Measurements from ENCODE around the gene PON1. TPM values are rescaled to one million over a fixed set of nuclear protein-coding genes. Genes with fewer than 3 reads are reported as not detected.

The PON1 gene
- total and polyA plus RNA-seq, 2 experiments from 2014 or later = 0.69 to 1.2 TPM

DNA sequence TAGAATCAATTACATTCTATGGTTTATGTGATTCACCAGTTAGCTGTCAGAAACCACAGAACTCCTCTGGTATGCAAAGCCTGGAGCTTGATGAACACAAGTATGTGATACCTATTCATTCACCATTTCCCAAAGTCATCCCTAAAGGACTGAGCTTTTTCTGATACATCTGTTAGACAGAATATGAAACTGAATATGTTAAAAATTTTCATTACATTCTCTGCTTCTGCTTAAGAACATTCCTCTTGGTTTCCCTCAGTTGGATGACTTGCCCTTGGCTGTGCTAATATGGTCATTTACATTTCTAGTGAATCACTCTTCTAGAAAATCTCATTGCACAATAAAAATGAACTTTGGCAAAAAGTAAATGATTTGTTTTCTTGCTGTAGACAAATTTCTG is 10.8 kb upstream of the PON1 start:
- 0 out of 2 replicates have a peak, but pooled peaks cover 3% of the 10 kb centered on the region for H3K9me2 ChIP-seq (ENCODE audit: insufficient read depth)
- 0 out of 2 replicates have a peak, but pooled peaks cover 3% of the 10 kb centered on the region for H3K4me1 ChIP-seq (ENCODE audit: insufficient read depth)
- no peaks in the 10 kb centered on the region for H4K20me1 ChIP-seq (replicated peaks; ENCODE audit: insufficient read depth)
- ATAC-seq (no peak), DNase-seq (ENCODE audit: low spot score) (no peak)
- TF ChIP-seq ZNF331 (CRISPR knock-in tag; IDR thresholded peaks at IDR 0.05; ENCODE audit: low read depth) (no peak), JUNB (IDR thresholded peaks at IDR 0.05; ENCODE audit: unreplicated experiment) (no peak), NANOG (IDR thresholded peaks at IDR 0.05; ENCODE audit: borderline replicate concordance) (no peak), ZNF114 (CRISPR knock-in tag; IDR thresholded peaks at IDR 0.05) (no peak), STAT1 (IDR thresholded peaks at IDR 0.05; ENCODE audit: unreplicated experiment) (no peak), POLR2AphosphoS5 (IDR thresholded peaks at IDR 0.05; ENCODE audit: low read depth) (no peak), CREB1 (CRISPR knock-in tag; IDR thresholded peaks at IDR 0.05; ENCODE audit: low read depth) (no peak), CTCF (conservative IDR thresholded peaks at IDR 0.05; ENCODE audit: low read depth in 2 of 2) (no peak), EZH2phosphoT487 (IDR thresholded peaks at IDR 0.05; ENCODE audit: unreplicated experiment) (no peak), EZH2 (IDR thresholded peaks at IDR 0.05; ENCODE audit: low read depth, unreplicated experiment) (no peak)
- TF ChIP-seq, protein P1, sequence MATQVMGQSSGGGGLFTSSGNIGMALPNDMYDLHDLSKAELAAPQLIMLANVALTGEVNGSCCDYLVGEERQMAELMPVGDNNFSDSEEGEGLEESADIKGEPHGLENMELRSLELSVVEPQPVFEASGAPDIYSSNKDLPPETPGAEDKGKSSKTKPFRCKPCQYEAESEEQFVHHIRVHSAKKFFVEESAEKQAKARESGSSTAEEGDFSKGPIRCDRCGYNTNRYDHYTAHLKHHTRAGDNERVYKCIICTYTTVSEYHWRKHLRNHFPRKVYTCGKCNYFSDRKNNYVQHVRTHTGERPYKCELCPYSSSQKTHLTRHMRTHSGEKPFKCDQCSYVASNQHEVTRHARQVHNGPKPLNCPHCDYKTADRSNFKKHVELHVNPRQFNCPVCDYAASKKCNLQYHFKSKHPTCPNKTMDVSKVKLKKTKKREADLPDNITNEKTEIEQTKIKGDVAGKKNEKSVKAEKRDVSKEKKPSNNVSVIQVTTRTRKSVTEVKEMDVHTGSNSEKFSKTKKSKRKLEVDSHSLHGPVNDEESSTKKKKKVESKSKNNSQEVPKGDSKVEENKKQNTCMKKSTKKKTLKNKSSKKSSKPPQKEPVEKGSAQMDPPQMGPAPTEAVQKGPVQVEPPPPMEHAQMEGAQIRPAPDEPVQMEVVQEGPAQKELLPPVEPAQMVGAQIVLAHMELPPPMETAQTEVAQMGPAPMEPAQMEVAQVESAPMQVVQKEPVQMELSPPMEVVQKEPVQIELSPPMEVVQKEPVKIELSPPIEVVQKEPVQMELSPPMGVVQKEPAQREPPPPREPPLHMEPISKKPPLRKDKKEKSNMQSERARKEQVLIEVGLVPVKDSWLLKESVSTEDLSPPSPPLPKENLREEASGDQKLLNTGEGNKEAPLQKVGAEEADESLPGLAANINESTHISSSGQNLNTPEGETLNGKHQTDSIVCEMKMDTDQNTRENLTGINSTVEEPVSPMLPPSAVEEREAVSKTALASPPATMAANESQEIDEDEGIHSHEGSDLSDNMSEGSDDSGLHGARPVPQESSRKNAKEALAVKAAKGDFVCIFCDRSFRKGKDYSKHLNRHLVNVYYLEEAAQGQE (IDR thresholded peaks at IDR 0.05; ENCODE audit: unreplicated experiment) = no peak
- TF ChIP-seq, protein P2, sequence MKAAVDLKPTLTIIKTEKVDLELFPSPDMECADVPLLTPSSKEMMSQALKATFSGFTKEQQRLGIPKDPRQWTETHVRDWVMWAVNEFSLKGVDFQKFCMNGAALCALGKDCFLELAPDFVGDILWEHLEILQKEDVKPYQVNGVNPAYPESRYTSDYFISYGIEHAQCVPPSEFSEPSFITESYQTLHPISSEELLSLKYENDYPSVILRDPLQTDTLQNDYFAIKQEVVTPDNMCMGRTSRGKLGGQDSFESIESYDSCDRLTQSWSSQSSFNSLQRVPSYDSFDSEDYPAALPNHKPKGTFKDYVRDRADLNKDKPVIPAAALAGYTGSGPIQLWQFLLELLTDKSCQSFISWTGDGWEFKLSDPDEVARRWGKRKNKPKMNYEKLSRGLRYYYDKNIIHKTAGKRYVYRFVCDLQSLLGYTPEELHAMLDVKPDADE (IDR thresholded peaks at IDR 0.05) = no peak
- TF ChIP-seq, protein P3, sequence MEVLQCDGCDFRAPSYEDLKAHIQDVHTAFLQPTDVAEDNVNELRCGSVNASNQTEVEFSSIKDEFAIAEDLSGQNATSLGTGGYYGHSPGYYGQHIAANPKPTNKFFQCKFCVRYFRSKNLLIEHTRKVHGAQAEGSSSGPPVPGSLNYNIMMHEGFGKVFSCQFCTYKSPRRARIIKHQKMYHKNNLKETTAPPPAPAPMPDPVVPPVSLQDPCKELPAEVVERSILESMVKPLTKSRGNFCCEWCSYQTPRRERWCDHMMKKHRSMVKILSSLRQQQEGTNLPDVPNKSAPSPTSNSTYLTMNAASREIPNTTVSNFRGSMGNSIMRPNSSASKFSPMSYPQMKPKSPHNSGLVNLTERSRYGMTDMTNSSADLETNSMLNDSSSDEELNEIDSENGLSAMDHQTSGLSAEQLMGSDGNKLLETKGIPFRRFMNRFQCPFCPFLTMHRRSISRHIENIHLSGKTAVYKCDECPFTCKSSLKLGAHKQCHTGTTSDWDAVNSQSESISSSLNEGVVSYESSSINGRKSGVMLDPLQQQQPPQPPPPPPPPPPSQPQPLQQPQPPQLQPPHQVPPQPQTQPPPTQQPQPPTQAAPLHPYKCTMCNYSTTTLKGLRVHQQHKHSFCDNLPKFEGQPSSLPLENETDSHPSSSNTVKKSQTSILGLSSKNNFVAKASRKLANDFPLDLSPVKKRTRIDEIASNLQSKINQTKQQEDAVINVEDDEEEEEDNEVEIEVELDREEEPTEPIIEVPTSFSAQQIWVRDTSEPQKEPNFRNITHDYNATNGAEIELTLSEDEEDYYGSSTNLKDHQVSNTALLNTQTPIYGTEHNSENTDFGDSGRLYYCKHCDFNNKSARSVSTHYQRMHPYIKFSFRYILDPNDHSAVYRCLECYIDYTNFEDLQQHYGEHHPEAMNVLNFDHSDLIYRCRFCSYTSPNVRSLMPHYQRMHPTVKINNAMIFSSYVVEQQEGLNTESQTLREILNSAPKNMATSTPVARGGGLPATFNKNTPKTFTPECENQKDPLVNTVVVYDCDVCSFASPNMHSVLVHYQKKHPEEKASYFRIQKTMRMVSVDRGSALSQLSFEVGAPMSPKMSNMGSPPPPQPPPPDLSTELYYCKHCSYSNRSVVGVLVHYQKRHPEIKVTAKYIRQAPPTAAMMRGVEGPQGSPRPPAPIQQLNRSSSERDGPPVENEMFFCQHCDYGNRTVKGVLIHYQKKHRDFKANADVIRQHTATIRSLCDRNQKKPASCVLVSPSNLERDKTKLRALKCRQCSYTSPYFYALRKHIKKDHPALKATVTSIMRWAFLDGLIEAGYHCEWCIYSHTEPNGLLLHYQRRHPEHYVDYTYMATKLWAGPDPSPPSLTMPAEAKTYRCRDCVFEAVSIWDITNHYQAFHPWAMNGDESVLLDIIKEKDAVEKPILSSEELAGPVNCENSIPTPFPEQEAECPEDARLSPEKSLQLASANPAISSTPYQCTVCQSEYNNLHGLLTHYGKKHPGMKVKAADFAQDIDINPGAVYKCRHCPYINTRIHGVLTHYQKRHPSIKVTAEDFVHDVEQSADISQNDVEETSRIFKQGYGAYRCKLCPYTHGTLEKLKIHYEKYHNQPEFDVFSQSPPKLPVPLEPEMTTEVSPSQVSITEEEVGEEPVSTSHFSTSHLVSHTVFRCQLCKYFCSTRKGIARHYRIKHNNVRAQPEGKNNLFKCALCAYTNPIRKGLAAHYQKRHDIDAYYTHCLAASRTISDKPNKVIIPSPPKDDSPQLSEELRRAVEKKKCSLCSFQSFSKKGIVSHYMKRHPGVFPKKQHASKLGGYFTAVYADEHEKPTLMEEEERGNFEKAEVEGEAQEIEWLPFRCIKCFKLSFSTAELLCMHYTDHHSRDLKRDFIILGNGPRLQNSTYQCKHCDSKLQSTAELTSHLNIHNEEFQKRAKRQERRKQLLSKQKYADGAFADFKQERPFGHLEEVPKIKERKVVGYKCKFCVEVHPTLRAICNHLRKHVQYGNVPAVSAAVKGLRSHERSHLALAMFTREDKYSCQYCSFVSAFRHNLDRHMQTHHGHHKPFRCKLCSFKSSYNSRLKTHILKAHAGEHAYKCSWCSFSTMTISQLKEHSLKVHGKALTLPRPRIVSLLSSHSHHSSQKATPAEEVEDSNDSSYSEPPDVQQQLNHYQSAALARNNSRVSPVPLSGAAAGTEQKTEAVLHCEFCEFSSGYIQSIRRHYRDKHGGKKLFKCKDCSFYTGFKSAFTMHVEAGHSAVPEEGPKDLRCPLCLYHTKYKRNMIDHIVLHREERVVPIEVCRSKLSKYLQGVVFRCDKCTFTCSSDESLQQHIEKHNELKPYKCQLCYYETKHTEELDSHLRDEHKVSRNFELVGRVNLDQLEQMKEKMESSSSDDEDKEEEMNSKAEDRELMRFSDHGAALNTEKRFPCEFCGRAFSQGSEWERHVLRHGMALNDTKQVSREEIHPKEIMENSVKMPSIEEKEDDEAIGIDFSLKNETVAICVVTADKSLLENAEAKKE (CRISPR knock-in tag; IDR thresholded peaks at IDR 0.05) = no peak
- H3K36me3 ChIP-seq (ENCODE audit: insufficient read depth) = no peaks in the 10 kb centered on the region
- no peak overlapping the region for H3K4me3 Mint-ChIP-seq
- H3K4me3 ChIP-seq = no peak overlapping the region
- H3K27me3 ChIP-seq (ENCODE audit: insufficient read depth) = no peaks in the 10 kb centered on the region
- H2AFZ ChIP-seq = no peak overlapping the region
- H3K27me3 Mint-ChIP-seq (ENCODE audit: insufficient read depth, low read depth, poor library complexity) = no peaks in the 10 kb centered on the region
- no peaks in the 10 kb centered on the region for H3K36me3 Mint-ChIP-seq (ENCODE audit: low read depth)
- no peaks in the 10 kb centered on the region for H3K79me2 ChIP-seq (replicated peaks; ENCODE audit: insufficient read depth)
- H3K9me3 Mint-ChIP-seq = no peaks in the 10 kb centered on the region
- H3K27ac ChIP-seq (ENCODE audit: low read depth) = no peak overlapping the region
- H3K4me2 ChIP-seq = no peak overlapping the region
- H3F3A ChIP-seq (replicated peaks; ENCODE audit: low read depth) = no peaks in the 10 kb centered on the region
- no peak overlapping the region for H3K27ac Mint-ChIP-seq
- H3K4me1 Mint-ChIP-seq = peaks cover 10% of the 10 kb centered on the region; the same call in 2 of the 3 replicates
